B cell (primary cell): Measurements from ENCODE around the gene SIL1. TPM values are rescaled to one million over a fixed set of nuclear protein-coding genes. Genes with fewer than 3 reads are reported as not detected.

Source experiments
- ATAC-seq: fragments of 200-7000 bp; cut with Tn5 transposase; one replicate; pipeline ENCODE4 v1.10.0; 2021; ENCODE audit warnings: low read depth, mild to moderate bottlenecking, moderate number of reproducible peaks, moderate library complexity
- CTCF ChIA-PET: fragments of 350-600 bp; sonication (Branson Sonifier 250); formaldehyde crosslinking; loops from one replicate; lab custom pipeline; 2021; ENCODE audit warnings: antibody characterized with exemption, inconsistent platforms; lab: Charles Lee
- POLR2A ChIA-PET: fragments of 350-600 bp; sonication (Branson Sonifier 250); formaldehyde crosslinking; loops from one replicate; lab custom pipeline; 2021; ENCODE audit warnings: antibody characterized with exemption; lab: Charles Lee
- DNase-seq: peaks from one replicate; pipeline ENCODE4 v3.0.0; 2013
- H2AFZ ChIP-seq: 2 replicates; pipeline ENCODE4 v1.6.1; 2012; ENCODE audit warnings: mild to moderate bottlenecking, low read depth, low read length; ENCODE audit not compliant: insufficient read depth, poor library complexity, severe bottlenecking
- H3K27ac ChIP-seq, 2 donors: 1 replicate in 1 of 2; 2 replicates in 1 of 2; pipeline ENCODE4 v1.5.1; 2012 to 2013; ENCODE audit warnings: low read length in 2 of 2, mild to moderate bottlenecking in 2 of 2, moderate library complexity in 1 of 2
- H3K27me3 ChIP-seq, 4 experiments: fragments of 200-600 bp in 1 of 4; sonication (generic) in 1 of 4; replicated peaks in 1 of 4; 1 replicate in 2 of 4; 2 replicates in 2 of 4; pipeline versions ENCODE4 v1.6.1 to v1.7.0; 2013 to 2016; ENCODE audit warnings: low read length in 3 of 4, mild to moderate bottlenecking in 2 of 4, mixed read lengths in 1 of 4, moderate library complexity in 1 of 4; ENCODE audit not compliant: insufficient read depth in 4 of 4, control insufficient read depth in 3 of 4; ENCODE audit errors: control extremely low read depth in 1 of 4
- H3K36me3 ChIP-seq, 2 experiments: replicated peaks in 1 of 2; 1 replicate in 1 of 2; 2 replicates in 1 of 2; pipeline versions ENCODE4 v1.6.1 to v1.7.1; 2013; ENCODE audit warnings: low read length in 1 of 2; ENCODE audit not compliant: insufficient read depth in 2 of 2, control insufficient read depth in 1 of 2; ENCODE audit errors: control extremely low read depth in 1 of 2, extremely low read depth in 1 of 2
- H3K4me1 ChIP-seq, 2 donors: fragments of 200-600 bp in 1 of 2; sonication (generic) in 1 of 2; 1 replicate in 1 of 2; 2 replicates in 1 of 2; pipeline versions ENCODE4 v1.5.1 to v1.6.1; 2013 to 2017; ENCODE audit warnings: low read length in 2 of 2; ENCODE audit not compliant: control insufficient read depth in 2 of 2, insufficient read depth in 2 of 2
- H3K4me2 ChIP-seq: replicated peaks from 2 replicates; pipeline ENCODE3; 2012; ENCODE audit warnings: mild to moderate bottlenecking, low read depth, low read length; ENCODE audit not compliant: poor library complexity, severe bottlenecking
- H3K4me3 ChIP-seq, 5 experiments: fragments of 200-600 bp in 1 of 5; sonication (generic) in 1 of 5; 1 replicate in 3 of 5; 2 replicates in 2 of 5; pipeline versions ENCODE4 v1.5.1 to v1.7.0; 2011 to 2016; ENCODE audit warnings: low read length in 4 of 5, mild to moderate bottlenecking in 4 of 5, low read depth in 2 of 5, control low read depth in 1 of 5, moderate library complexity in 1 of 5; ENCODE audit not compliant: insufficient read depth in 1 of 5; ENCODE audit errors: control extremely low read depth in 1 of 5, extremely low read depth in 1 of 5
- H3K79me2 ChIP-seq: fragments of 200-600 bp; sonication (generic); one replicate; pipeline ENCODE4 v1.6.0; 2016; ENCODE audit warnings: low read length; ENCODE audit not compliant: control insufficient read depth, insufficient read depth
- H3K9ac ChIP-seq: fragments of 200-600 bp; sonication (generic); 2 replicates; pipeline ENCODE4 v1.6.1; 2017; ENCODE audit warnings: mild to moderate bottlenecking, low read length, moderate library complexity
- H3K9me3 ChIP-seq, 3 donors: one replicate each; pipeline versions ENCODE4 v1.6.1 to v1.7.1; 2013; ENCODE audit warnings: low read length in 2 of 3; ENCODE audit not compliant: control insufficient read depth in 2 of 3, insufficient read depth in 1 of 3; ENCODE audit errors: control extremely low read depth in 1 of 3
- H4K20me1 ChIP-seq: 2 replicates; pipeline ENCODE4 v1.6.0; 2012; ENCODE audit warnings: mild to moderate bottlenecking, low read length; ENCODE audit not compliant: insufficient read depth, control insufficient read depth, poor library complexity, severe bottlenecking
- H3K27ac Mint-ChIP-seq: one replicate; pipeline ENCODE4 v1.8.0; 2021; ENCODE audit warnings: mixed read lengths
- H3K27me3 Mint-ChIP-seq: one replicate; pipeline ENCODE4 v1.8.0; 2021; ENCODE audit warnings: mixed read lengths
- H3K4me1 Mint-ChIP-seq: one replicate; pipeline ENCODE4 v1.8.0; 2021; ENCODE audit warnings: mixed read lengths
- H3K4me3 Mint-ChIP-seq: one replicate; pipeline ENCODE4 v1.8.0; 2021; ENCODE audit warnings: mixed read lengths
- H3K9me3 Mint-ChIP-seq: one replicate; pipeline ENCODE4 v1.8.0; 2022; ENCODE audit warnings: mixed read lengths; ENCODE audit not compliant: insufficient read depth
- CTCF ChIP-seq: fragments of 200-600 bp; IDR thresholded peaks from one replicate; pipeline ENCODE4 v1.8.0; 2022; ENCODE audit warnings: antibody characterized with exemption, mild to moderate bottlenecking
- EZH2 ChIP-seq: IDR thresholded peaks from 2 replicates; pipeline ENCODE4 v1.6.1; 2012; ENCODE audit warnings: borderline replicate concordance, low read depth, mild to moderate bottlenecking, moderate library complexity, low read length; ENCODE audit not compliant: insufficient read depth, poor library complexity, severe bottlenecking
- WGBS: methylation state at CpG from one replicate; pipeline ENCODE4 v1.1.5; 2013; ENCODE audit warnings: missing lambda C conversion rate; ENCODE audit not compliant: insufficient coverage; 5-methylcytosine and 5-hydroxymethylcytosine counted together
- intact Hi-C: fragments of 100-400 bp; cut with micrococcal nuclease; formaldehyde crosslinking; loops from one replicate; pipeline ENCODE4 v1.10.0; 2022
- polyA plus RNA-seq: library from polyadenylated mRNA; depleted of rRNA; stranded (reverse); fragments of >200 nt; gene quantifications from 2 replicates; pipeline ENCODE4 v1.2.3, GENCODE V29; 2012
- total RNA-seq, 2 donors: library from RNA; stranded (reverse); fragments of 120-200 nt in 1 of 2; gene quantifications; 1 replicate in 1 of 2; 2 replicates in 1 of 2; pipeline versions ENCODE4 v1.2.3 to v1.2.4, GENCODE V29; 2013 to 2022

SIL1 gene
- total and polyA plus RNA-seq, 2 donors (not counting 1 experiment from before 2014, with no cell fraction given) = 16.9 to 19.8 TPM

DNA sequence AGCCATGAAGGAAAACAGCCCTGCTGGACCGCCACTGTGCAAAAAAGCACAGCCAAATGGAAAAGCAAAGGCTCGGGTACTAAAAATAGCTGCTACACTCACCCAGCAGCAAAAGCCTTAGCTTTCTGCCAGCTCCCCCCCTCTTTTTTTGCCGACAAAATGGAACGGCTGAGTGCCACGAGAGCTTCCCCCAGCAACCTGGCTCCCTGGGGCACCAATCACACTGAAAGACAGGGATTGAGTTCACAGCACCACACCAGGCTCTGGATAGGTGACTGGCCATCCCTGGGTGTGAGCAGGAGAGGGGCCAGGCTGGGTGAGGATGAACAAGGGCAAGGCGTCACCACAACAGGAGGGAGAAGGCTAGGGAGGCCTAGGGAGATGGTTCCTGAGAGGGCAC lies 66.7 kb downstream of the SIL1 start:
- H3K27me3 Mint-ChIP-seq = no peaks in the 10 kb centered on the region
- H3K79me2 ChIP-seq = no peaks in the 10 kb centered on the region
- H3K4me2 ChIP-seq = no peak overlapping the region
- no peak overlapping the region for H3K27ac ChIP-seq
- H3K9me3 ChIP-seq = no peaks in the 10 kb centered on the region
- no peaks in the 10 kb centered on the region for H3K9me3 Mint-ChIP-seq
- ATAC-seq = no peak
- no peaks in the 10 kb centered on the region for H3K27me3 ChIP-seq
- H3K4me1 Mint-ChIP-seq = peaks cover 4% of the 10 kb centered on the region
- H3K4me3 ChIP-seq = no peak overlapping the region
- H3K9ac ChIP-seq = no peak overlapping the region
- ChIA-PET POLR2A (no interaction called here), CTCF (no interaction called here)
- WGBS = 100% methylated on average over 3 of the region's 6 CpGs
- intact Hi-C loops = no loop called here
- TF ChIP-seq CTCF = no peak
- no peaks in the 10 kb centered on the region for H3K4me1 ChIP-seq
- H3K4me3 Mint-ChIP-seq = no peak overlapping the region
- no peak overlapping the region for H2AFZ ChIP-seq
- DNase-seq = no peak
- H3K36me3 ChIP-seq = peaks cover 0 to 4% of the 10 kb centered on the region in 2 experiments
- H4K20me1 ChIP-seq = no peaks in the 10 kb centered on the region
- no peak overlapping the region for H3K27ac Mint-ChIP-seq

GRCh38 chr5:139131062-139131461 lies 67.1 kb downstream of the SIL1 start:
- Histone ChIP-seq H3K4me1 (no peaks in the 10 kb centered on the region), H3K36me3 (peaks cover 0 to 8% of the 10 kb centered on the region in 2 experiments), H3K27ac (no peak overlapping the region), H3K9me3 (no peaks in the 10 kb centered on the region), H3K9ac (no peak overlapping the region), H4K20me1 (no peaks in the 10 kb centered on the region), H2AFZ (no peak overlapping the region), H3K27me3 (no peaks in the 10 kb centered on the region), H3K4me2 (no peak overlapping the region), H3K79me2 (no peaks in the 10 kb centered on the region), H3K4me3 (no peak overlapping the region)
- Mint-ChIP-seq H3K27me3 (no peaks in the 10 kb centered on the region), H3K4me1 (peaks cover 4% of the 10 kb centered on the region), H3K9me3 (no peaks in the 10 kb centered on the region), H3K4me3 (no peak overlapping the region), H3K27ac (no peak overlapping the region)
- ChIA-PET CTCF (no interaction called here), POLR2A (no interaction called here)
- no peak for ATAC-seq
- DNase-seq = no peak
- intact Hi-C loops = no loop called here
- 84% methylated on average over 3 of the region's 3 CpGs for WGBS
- no peak for TF ChIP-seq EZH2
- no peak for TF ChIP-seq CTCF
